IMR-90 (cell line): Measurements from ENCODE around the gene CRIP1. TPM values are rescaled to one million over a fixed set of nuclear protein-coding genes. Genes with fewer than 3 reads are reported as not detected.

Source experiments
- ATAC-seq: fragments of 200-7000 bp; cut with Tn5 transposase; 2 replicates; pipeline ENCODE4 v1.9.1; 2020; ENCODE audit warnings: low read depth, mild to moderate bottlenecking, moderate library complexity
- BruUV-seq: library from RNA; stranded (reverse); fragments of 400-500 nt; replicated peaks from 2 replicates; lab custom pipeline; 2021; lab: Mats Ljungman, UMichigan
- CTCF ChIA-PET: fragments of 300-600 bp; formaldehyde crosslinking; extraction: SDS; loops from one replicate; lab custom pipeline; 2021; ENCODE audit warnings: antibody characterized with exemption; lab: Yijun Ruan, JAX
- POLR2A ChIA-PET: fragments of 300-600 bp; sonication (Branson Sonifier 250); formaldehyde crosslinking; loops from one replicate; lab custom pipeline; 2022; ENCODE audit warnings: antibody characterized with exemption; ENCODE audit not compliant: unreplicated experiment; lab: Charles Lee
- DNase-seq: peaks from one replicate; pipeline ENCODE4 v3.0.0; 2013
- H2AFZ ChIP-seq: replicated peaks from 2 replicates; pipeline ENCODE3; 2013; ENCODE audit warnings: low read length, mild to moderate bottlenecking; ENCODE audit not compliant: poor library complexity
- H2AK5ac ChIP-seq: 2 replicates; pipeline ENCODE4 v1.6.1; 2013; ENCODE audit warnings: low read depth, low read length, inconsistent platforms
- H2AK9ac ChIP-seq: replicated peaks from 2 replicates; pipeline ENCODE3; 2013; ENCODE audit warnings: mild to moderate bottlenecking, low read depth, low read length, moderate library complexity; ENCODE audit not compliant: poor library complexity
- H2BK120ac ChIP-seq: 2 replicates; pipeline ENCODE4 v1.6.1; 2013; ENCODE audit warnings: low read depth, low read length, inconsistent platforms
- H2BK15ac ChIP-seq: 3 replicates; pipeline ENCODE4 v1.6.1; 2013; ENCODE audit warnings: low read depth, low read length, inconsistent platforms
- H2BK20ac ChIP-seq: 2 replicates; pipeline ENCODE4 v1.6.1; 2013; ENCODE audit warnings: low read depth, mild to moderate bottlenecking, inconsistent platforms, low read length, moderate library complexity
- H2BK5ac ChIP-seq: 2 replicates; pipeline ENCODE4 v1.6.1; 2013; ENCODE audit warnings: mild to moderate bottlenecking, low read depth, low read length, inconsistent platforms; ENCODE audit not compliant: poor library complexity, severe bottlenecking
- H3K14ac ChIP-seq: replicated peaks from 2 replicates; pipeline ENCODE4 v1.6.1; 2013; ENCODE audit warnings: low read depth, low read length, inconsistent platforms
- H3K18ac ChIP-seq: 2 replicates; pipeline ENCODE4 v1.6.1; 2013; ENCODE audit warnings: low read depth, low read length, control low read depth
- H3K23ac ChIP-seq: 2 replicates; pipeline ENCODE4 v1.6.1; 2013; ENCODE audit warnings: low read depth, low read length, inconsistent platforms
- H3K27ac ChIP-seq: 2 replicates; pipeline ENCODE4 v1.5.1; 2013; ENCODE audit warnings: mild to moderate bottlenecking, control low read depth, low read length; ENCODE audit not compliant: insufficient read depth
- H3K27me3 ChIP-seq: 2 replicates; pipeline ENCODE4 v1.6.1; 2013; ENCODE audit warnings: low read length; ENCODE audit not compliant: control insufficient read depth, insufficient read depth
- H3K36me3 ChIP-seq: 2 replicates; pipeline ENCODE4 v1.6.1; 2013; ENCODE audit warnings: low read length, mixed read lengths; ENCODE audit not compliant: control insufficient read depth, insufficient read depth
- H3K4ac ChIP-seq: 2 replicates; pipeline ENCODE4 v1.6.1; 2013; ENCODE audit warnings: low read depth, low read length, inconsistent platforms
- H3K4me1 ChIP-seq: 2 replicates; pipeline ENCODE4 v1.6.1; 2013; ENCODE audit warnings: low read length, mixed read lengths; ENCODE audit not compliant: control insufficient read depth, insufficient read depth
- H3K4me2 ChIP-seq: 2 replicates; pipeline ENCODE4 v1.6.1; 2013; ENCODE audit warnings: low read depth, mild to moderate bottlenecking, control low read depth, low read length, moderate library complexity
- H3K4me3 ChIP-seq: 2 replicates; pipeline ENCODE4 v1.5.1; 2013; ENCODE audit warnings: low read depth, mild to moderate bottlenecking, control low read depth, low read length, moderate library complexity; ENCODE audit not compliant: insufficient read depth
- H3K56ac ChIP-seq: 2 replicates; pipeline ENCODE4 v1.6.1; 2013; ENCODE audit warnings: low read length, inconsistent platforms; ENCODE audit not compliant: insufficient read depth; ENCODE audit errors: extremely low read depth
- H3K79me1 ChIP-seq, 2 experiments: 2 replicates each; pipeline ENCODE4 v1.6.1; 2013; ENCODE audit warnings: low read length in 2 of 2, inconsistent platforms in 1 of 2, low read depth in 1 of 2
- H3K9ac ChIP-seq: 2 replicates; pipeline ENCODE4 v1.6.1; 2013; ENCODE audit warnings: low read depth, low read length, control low read depth
- H3K9me1 ChIP-seq: 2 replicates; pipeline ENCODE4 v1.6.1; 2013; ENCODE audit warnings: low read length, inconsistent platforms; ENCODE audit not compliant: insufficient read depth
- H3K9me3 ChIP-seq: 2 replicates; pipeline ENCODE4 v1.6.1; 2013; ENCODE audit warnings: low read length; ENCODE audit not compliant: control insufficient read depth, insufficient read depth
- H4K20me1 ChIP-seq: 2 replicates; pipeline ENCODE4 v1.6.1; 2013; ENCODE audit warnings: low read length, inconsistent platforms; ENCODE audit not compliant: insufficient read depth
- H4K5ac ChIP-seq: 2 replicates; pipeline ENCODE4 v1.6.1; 2013; ENCODE audit warnings: mild to moderate bottlenecking, low read depth, low read length, control low read depth
- H4K8ac ChIP-seq, 2 experiments: 2 replicates each; pipeline ENCODE4 v1.6.1; 2013; ENCODE audit warnings: low read depth in 2 of 2, low read length in 2 of 2, control low read depth in 1 of 2, inconsistent platforms in 1 of 2
- H4K91ac ChIP-seq: 2 replicates; pipeline ENCODE4 v1.6.1; 2013; ENCODE audit warnings: low read depth, low read length, inconsistent platforms; ENCODE audit not compliant: insufficient read depth
- NFE2L2 ChIP-seq: fragments of 150-350 bp; IDR thresholded peaks from 2 replicates; pipeline ENCODE4 v1.6.1; 2016; ENCODE audit warnings: low read depth, mild to moderate bottlenecking, low read length
- RFX5 ChIP-seq: IDR thresholded peaks from 2 replicates; pipeline ENCODE4 v1.8.0; 2012; ENCODE audit warnings: low read depth, mild to moderate bottlenecking, low read length, moderate library complexity
- WGBS, 2 experiments: methylation state at CpG; one replicate each; pipeline versions ENCODE4 v1.1.5 to v1.1.7; 2013; ENCODE audit warnings: missing lambda C conversion rate in 2 of 2; ENCODE audit not compliant: insufficient read length in 1 of 2; ENCODE audit errors: extremely low coverage in 2 of 2; 5-methylcytosine and 5-hydroxymethylcytosine counted together
- dilution Hi-C: fragments of 300-500 bp; cut with HindIII; formaldehyde crosslinking; loops from one replicate; pipeline ENCODE4 v1.14.3; 2018; ENCODE audit warnings: low sequenced_read_pairs; ENCODE audit not compliant: unreplicated experiment
- in situ Hi-C: fragments of 300-500 bp; cut with MboI; formaldehyde crosslinking; loops from 3 replicates; pipeline ENCODE4 v1.14.3; 2019; ENCODE audit warnings: low sequenced_read_pairs, inconsistent platforms, mixed read lengths
- intact Hi-C: fragments of 100-400 bp; cut with micrococcal nuclease; formaldehyde crosslinking; loops from 2 replicates; pipeline ENCODE4 v1.10.0; 2022
- polyA plus RNA-seq, 3 experiments: library from polyadenylated mRNA; depleted of rRNA; stranded (reverse); fragments of >200 nt; gene quantifications; 2 replicates each; pipeline ENCODE4 v1.2.3, GENCODE V29; 2012; ENCODE audit warnings: low replicate concordance in 1 of 3
- total RNA-seq: library from RNA; depleted of rRNA; stranded (reverse); fragments of >200 nt; gene quantifications from 2 replicates; pipeline ENCODE4 v1.2.3, GENCODE V29; 2012

Gene CRIP1
- total and polyA plus RNA-seq, 2 of the 4 experiments (the other 2 are of a cell fraction) = 0.21 TPM; not detected in 1

DNA sequence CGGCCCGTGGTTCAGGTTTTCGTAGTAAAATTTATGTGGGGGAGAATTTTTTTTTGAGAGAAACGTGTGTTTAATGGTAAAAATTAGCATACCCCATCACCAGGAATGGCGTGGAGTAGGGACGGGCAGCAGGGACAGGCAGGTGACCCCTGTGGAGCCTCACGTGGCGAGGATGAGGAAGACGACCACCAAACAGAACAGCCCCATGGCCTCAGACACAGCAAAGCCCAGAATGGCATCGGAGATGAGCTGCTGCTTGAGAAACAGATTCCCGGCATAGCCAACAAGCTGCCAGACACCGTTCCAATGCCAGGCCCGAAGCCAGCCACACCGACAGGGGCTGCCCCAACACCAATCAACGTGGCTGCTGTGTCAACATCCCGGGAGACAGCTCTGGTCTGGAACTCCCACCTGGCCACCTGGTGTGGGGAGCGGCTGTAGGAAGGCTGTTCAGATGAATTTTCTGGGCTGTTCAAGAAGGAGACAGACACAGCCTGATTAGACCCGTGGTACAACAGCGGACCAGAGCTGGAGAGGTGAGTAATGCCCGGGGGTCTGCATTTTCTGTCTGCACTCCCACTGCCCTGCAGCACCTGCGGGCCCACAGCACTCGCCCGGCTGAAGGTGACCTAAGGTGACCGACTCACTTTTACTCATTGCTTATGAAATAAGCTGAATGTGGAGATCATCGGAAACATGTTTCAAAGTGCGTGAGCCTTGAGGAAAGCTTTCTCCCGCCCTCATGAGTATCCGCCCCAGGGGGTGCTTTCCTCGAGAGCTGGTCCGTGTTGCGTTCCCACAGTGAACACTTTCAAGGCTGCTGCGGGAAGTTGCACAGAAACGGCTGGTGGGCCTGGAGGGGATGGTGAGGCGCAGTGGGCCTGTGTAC, 50.2 kb downstream of the CRIP1 start:
- Histone ChIP-seq H4K5ac (no peak overlapping the region), H3K4me1 (no peaks in the 10 kb centered on the region), H2BK5ac (no peak overlapping the region), H3K14ac (no peak overlapping the region), H3K9me1 (no peaks in the 10 kb centered on the region), H4K20me1 (no peaks in the 10 kb centered on the region), H3K9ac (no peak overlapping the region), H4K8ac (no peak overlapping the region), H3K23ac (no peak overlapping the region), H3K4me2 (no peak overlapping the region), H2BK120ac (no peak overlapping the region), H4K91ac (no peak overlapping the region), H2BK20ac (no peak overlapping the region), H3K18ac (no peak overlapping the region), H3K79me1 (no peaks in the 10 kb centered on the region), H3K4me3 (no peak overlapping the region), H2AFZ (no peak overlapping the region), H3K27me3 (peaks cover 19% of the 10 kb centered on the region), H2AK9ac (no peak overlapping the region), H3K27ac (no peak overlapping the region), H2BK15ac (no peak overlapping the region), H2AK5ac (no peak overlapping the region), H3K4ac (no peak overlapping the region), H3K9me3 (no peaks in the 10 kb centered on the region), H3K56ac (no peak overlapping the region), H3K36me3 (no peaks in the 10 kb centered on the region)
- POLR2A ChIA-PET = no interaction called here
- no TSS peak for BruUV-seq
- TF ChIP-seq RFX5 (no peak), NFE2L2 (no peak)
- CTCF ChIA-PET = no interaction called here
- intact Hi-C loops = no loop called here
- dilution Hi-C loops = no loop called here
- 54% methylated on average over 11 of the region's 34 CpGs; no CpG with 5 or more reads in 1 of the 2 experiments for WGBS, 2 experiments
- in situ Hi-C loops = no loop called here
- DNase-seq (no peak), ATAC-seq (no peak)
